ENCODE measurements around the gene SORD. TPM values are rescaled to one million over a fixed set of nuclear protein-coding genes. Genes with fewer than 3 reads are reported as not detected.
A peak's percentile ranks its signal among the peaks of the same experiment; 100 is the strongest.

SORD gene
- total RNA-seq, 8 experiments from 2014 or later: 3.5 to 24.5 (median 10.5) TPM

DNA sequence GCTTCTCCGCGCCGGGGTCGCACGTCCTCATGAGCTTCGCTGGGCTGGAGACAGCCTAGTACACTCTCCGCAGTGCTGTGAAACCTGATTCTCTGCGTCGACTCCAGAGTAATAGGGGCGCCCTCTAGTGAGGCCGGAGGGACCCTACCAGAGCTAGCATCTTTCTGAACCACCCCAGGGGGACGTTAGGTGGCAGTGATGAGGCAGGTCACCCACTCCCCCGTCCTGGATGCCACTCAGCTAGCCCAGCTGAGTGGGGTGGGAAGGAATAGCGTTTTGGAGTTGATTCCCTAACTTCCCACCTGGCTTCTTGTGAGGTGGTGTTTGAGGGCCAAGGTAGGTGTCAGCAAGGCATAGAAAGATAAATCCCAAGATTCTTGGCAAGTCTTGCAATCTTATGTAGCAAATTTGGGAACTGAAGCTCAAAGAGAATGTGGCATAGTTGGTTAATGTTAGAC lies 95.2 kb downstream of the SORD start:
- Histone ChIP-seq H3K27ac (no peak overlapping the region), H3K4me1 (replicated peaks in 1 of 2) (peaks cover 0 to 5% of the 10 kb centered on the region in 2 donors), H3K4me3 (peak overlapping the region in 3 of 5 donors; percentile 12 to 22 (median 14))
- in situ Hi-C loops (cut with MboI; ENCODE audit: low pct_unique_long_range_greater_than_20kb in 2 of 9, low sequenced_read_pairs in 9 of 9, unreplicated experiment in 9 of 9): no loop called here
- ATAC-seq (replicated peaks in 6 of 8): peak; percentile 90 to 100 (median 99)
- 0 to 10% (median 3%) methylated on average over 2 to 8 of the region's 14 CpGs; no CpG with 5 or more reads in 5 of the 10 experiments for WGBS, 10 experiments

GRCh38 chr15:45118996-45119395 lies 96.0 kb downstream of the SORD start:
- ATAC-seq (replicated peaks in 6 of 8): no peak
- peaks cover 0 to 4% of the 10 kb centered on the region in 2 donors for H3K4me1 ChIP-seq (replicated peaks in 1 of 2)
- in situ Hi-C loops (cut with MboI; ENCODE audit: low pct_unique_long_range_greater_than_20kb in 2 of 9, low sequenced_read_pairs in 9 of 9, unreplicated experiment in 9 of 9): no loop called here
- WGBS, 10 experiments: 54 to 100% (median 80%) methylated on average over 1 to 4 of the region's 5 CpGs; no CpG with 5 or more reads in 3 of the 10 experiments
- H3K4me3 ChIP-seq: no peak overlapping the region
- no peak overlapping the region for H3K27ac ChIP-seq

DNA sequence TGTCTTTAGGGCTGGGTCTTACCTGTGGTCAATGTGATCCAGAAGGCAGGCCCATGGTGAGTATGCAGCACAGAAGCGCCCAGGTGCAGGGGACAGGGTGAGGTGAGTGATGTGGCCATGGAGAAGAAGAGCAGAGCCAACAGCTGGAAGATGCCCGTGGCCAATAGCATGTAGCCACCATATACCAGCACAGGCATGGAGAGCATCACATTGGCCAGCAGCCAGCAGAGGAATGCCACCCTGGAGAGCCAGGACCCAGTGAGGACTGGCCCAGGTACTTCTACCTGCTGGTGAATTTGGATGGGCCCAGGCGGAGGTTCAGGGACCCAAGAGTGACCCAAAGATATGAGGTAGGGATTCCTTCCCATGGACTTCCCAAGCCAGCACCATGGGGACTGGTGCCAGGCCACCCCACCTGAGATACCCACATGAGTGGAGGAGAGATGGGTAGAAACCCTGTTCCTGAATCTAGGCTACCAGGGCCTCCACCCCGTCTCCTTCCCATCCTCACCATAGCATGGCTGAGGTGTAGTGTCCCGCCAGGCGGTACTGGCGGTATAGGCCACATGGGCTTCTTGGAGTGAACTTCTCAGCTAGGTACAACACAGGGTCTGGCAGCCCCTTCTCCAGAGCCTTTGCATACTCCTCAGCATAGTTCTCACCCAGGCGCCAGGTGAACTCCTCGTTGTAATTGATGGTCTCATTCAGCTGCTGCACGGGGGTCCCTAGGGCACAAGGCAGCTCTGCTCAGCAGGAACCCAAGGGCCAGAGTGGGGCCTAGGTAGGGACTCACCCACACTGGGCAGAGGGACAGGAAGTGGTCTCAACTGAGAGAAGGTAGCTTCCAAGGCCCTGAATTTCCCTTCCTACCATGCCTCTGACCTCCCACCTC lies 97.3 kb downstream of the SORD start:
- H3K4me1 ChIP-seq (replicated peaks in 1 of 2): peaks cover 0 to 3% of the 10 kb centered on the region in 2 donors
- ATAC-seq (replicated peaks in 6 of 8): no peak
- in situ Hi-C loops (cut with MboI; ENCODE audit: low pct_unique_long_range_greater_than_20kb in 2 of 9, low sequenced_read_pairs in 9 of 9, unreplicated experiment in 9 of 9): no loop called here
- 66 to 100% (median 84%) methylated on average over 1 to 6 of the region's 10 CpGs; no CpG with 5 or more reads in 5 of the 10 experiments for WGBS, 10 experiments
- H3K4me3 ChIP-seq: no peak overlapping the region
- H3K27ac ChIP-seq: no peak overlapping the region

DNA sequence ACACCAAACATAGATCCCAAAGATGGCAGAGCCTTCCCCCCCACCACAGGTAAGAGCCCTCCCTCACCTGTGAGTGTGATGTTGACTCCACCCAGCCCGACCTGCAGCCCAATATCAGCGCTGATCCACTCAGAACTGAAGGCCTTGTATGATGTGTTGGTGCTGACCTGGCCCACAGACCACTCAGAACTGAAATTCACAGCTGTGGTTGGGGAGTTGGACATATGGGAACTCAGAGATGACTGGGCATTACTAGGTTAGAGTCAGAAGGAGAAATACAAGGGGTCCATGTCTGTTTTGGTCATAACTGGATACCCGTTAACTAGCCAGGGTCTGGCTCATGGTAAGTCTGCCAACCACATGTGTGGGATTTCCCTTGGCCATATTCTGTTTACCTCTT lies 98.0 kb downstream of the SORD start:
- WGBS, 10 experiments: 14 to 90% (median 69%) methylated on average over 1 to 2 of the region's 3 CpGs; no CpG with 5 or more reads in 4 of the 10 experiments
- no peak overlapping the region for H3K27ac ChIP-seq
- H3K4me1 ChIP-seq (replicated peaks in 1 of 2): peaks cover 0 to 3% of the 10 kb centered on the region in 2 donors
- ATAC-seq (replicated peaks in 6 of 8): no peak
- in situ Hi-C loops (cut with MboI; ENCODE audit: low pct_unique_long_range_greater_than_20kb in 2 of 9, low sequenced_read_pairs in 9 of 9, unreplicated experiment in 9 of 9): no loop called here
- H3K4me3 ChIP-seq: no peak overlapping the region

DNA sequence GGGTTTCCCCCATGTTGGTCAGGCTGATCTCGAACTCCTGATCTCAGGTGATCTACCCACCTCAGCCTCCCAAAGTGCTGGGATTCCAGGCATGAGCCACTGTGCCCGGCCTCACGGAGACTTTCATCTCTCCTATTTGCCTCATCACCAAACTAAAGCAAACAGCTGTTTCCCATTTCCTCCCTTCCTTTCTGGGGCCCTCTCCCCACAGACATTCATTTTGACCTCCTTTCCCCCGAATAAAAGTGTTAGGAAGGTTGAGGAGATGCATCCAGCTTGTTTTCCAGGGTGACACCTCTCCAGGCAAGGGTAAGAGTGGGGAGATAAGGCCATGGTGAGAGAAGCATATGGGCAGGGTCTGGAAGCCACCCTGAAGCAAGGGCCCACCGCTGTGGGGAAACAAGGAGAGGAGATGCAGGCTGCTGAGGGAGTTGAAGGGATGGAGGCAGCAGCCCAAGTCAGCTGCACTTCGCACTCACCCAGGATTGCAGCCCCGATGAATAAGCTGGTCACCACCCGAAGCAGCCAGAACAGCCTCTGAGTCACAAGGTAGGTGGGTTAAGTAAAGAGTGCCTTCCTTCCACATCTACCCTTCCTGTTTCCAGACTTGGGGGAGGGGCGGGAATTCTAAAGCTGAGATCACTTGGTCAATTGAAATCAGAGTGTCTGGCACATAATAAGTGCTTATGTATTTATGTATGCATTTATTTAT lies 98.9 kb downstream of the SORD start:
- peak in 2 of 8 experiments; percentile 69 to 75 for ATAC-seq (replicated peaks in 6 of 8)
- 0 to 61% (median 24%) methylated on average over 2 to 7 of the region's 9 CpGs; no CpG with 5 or more reads in 2 of the 10 experiments for WGBS, 10 experiments
- in situ Hi-C loops (cut with MboI; ENCODE audit: low pct_unique_long_range_greater_than_20kb in 2 of 9, low sequenced_read_pairs in 9 of 9, unreplicated experiment in 9 of 9): no loop called here
- no peak overlapping the region for H3K4me3 ChIP-seq
- H3K27ac ChIP-seq: no peak overlapping the region
- peaks cover 0 to 3% of the 10 kb centered on the region in 2 donors for H3K4me1 ChIP-seq (replicated peaks in 1 of 2)

- H3K27ac ChIP-seq: no peak overlapping the region
- in situ Hi-C loops (cut with MboI; ENCODE audit: low pct_unique_long_range_greater_than_20kb in 2 of 9, low sequenced_read_pairs in 9 of 9, unreplicated experiment in 9 of 9): no loop called here
- peaks cover 0 to 2% of the 10 kb centered on the region in 2 donors for H3K4me1 ChIP-seq (replicated peaks in 1 of 2)
- WGBS, 10 experiments: 41 to 100% (median 52%) methylated on average over 2 to 4 of the region's 7 CpGs; no CpG with 5 or more reads in 6 of the 10 experiments
- no peak for ATAC-seq (replicated peaks in 6 of 8)
- no peak overlapping the region for H3K4me3 ChIP-seq
These were observed 99.7 kb downstream of the SORD start for GRCh38 chr15:45122719-45123118.

DNA sequence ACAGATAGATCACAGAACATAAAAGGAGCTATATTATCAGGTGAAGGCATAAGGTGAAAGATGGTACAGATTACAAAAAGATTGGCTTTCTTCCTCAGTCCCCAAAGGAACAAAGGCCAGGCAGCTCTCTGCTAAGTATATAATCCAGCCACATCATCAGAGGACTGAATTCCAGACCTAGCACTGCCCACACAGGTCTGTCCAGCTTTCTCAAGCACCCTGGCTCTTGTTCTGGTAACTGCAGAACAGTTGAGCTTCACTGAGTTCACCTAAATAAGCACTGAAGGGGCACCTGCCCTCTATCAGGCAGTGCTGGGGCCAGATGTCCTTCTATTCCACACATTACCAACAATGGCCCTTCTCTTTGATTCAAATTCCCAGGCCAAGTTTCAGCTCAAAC lies 100.4 kb downstream of the SORD start:
- H3K27ac ChIP-seq: no peak overlapping the region
- no peak for ATAC-seq (replicated peaks in 6 of 8)
- no peaks in the 10 kb centered on the region for H3K4me1 ChIP-seq (replicated peaks in 1 of 2)
- in situ Hi-C loops (cut with MboI; ENCODE audit: low pct_unique_long_range_greater_than_20kb in 2 of 9, low sequenced_read_pairs in 9 of 9, unreplicated experiment in 9 of 9): no loop called here
- no peak overlapping the region for H3K4me3 ChIP-seq

- WGBS, 10 experiments: 21 to 67% (median 37%) methylated on average over 1 to 2 of the region's 2 CpGs
- H3K4me1 ChIP-seq (replicated peaks in 1 of 2): no peaks in the 10 kb centered on the region
- H3K27ac ChIP-seq: no peak overlapping the region
- H3K4me3 ChIP-seq: no peak overlapping the region
- ATAC-seq (replicated peaks in 6 of 8): peak in 1 of 8 experiments; percentile 7
- in situ Hi-C loops (cut with MboI; ENCODE audit: low pct_unique_long_range_greater_than_20kb in 2 of 9, low sequenced_read_pairs in 9 of 9, unreplicated experiment in 9 of 9): no loop called here
These were observed 103.7 kb downstream of the SORD start for GRCh38 chr15:45126535-45127158.

Other genes with a start within 250 kb of the SORD start
- gene TERB2, start 66.5 kb upstream of the SORD start, total RNA-seq: under 1 TPM in 1 of 8 experiments, not detected in 7; 0.38 TPM
- gene DUOX2, start 91.0 kb downstream of the SORD start, total RNA-seq: 1 to 10 TPM in 1 of 8 experiments, under 1 TPM in 6, not detected in 1; under 0.01 to 1.4 (median 0.49) TPM
- gene DUOXA2, start 91.1 kb downstream of the SORD start, total RNA-seq: under 1 TPM in 4 of 8 experiments, not detected in 4; 0.05 to 0.85 (median 0.33) TPM
- 1 to 10 TPM in 2 of 8 experiments, under 1 TPM in 4, not detected in 2; 0.05 to 3.3 (median 0.48) TPM for gene DUOXA1, start 106.7 kb downstream of the SORD start, total RNA-seq
- gene DUOX1, start 106.8 kb downstream of the SORD start, total RNA-seq: 1 to 10 TPM in 7 of 8 experiments, under 1 TPM in 1; 0.72 to 3.0 (median 1.4) TPM
- 10 to 100 TPM in 5 of 8 experiments, 1 to 10 TPM in 3; 1.0 to 38.7 (median 25.3) TPM for gene SHF, start 164.8 kb downstream of the SORD start, total RNA-seq
- 1 to 10 TPM in 1 of 8 experiments, under 1 TPM in 7; 0.04 to 1.5 (median 0.44) TPM for gene SLC28A2, start 229.0 kb downstream of the SORD start, total RNA-seq

Measured in motor neuron (in vitro differentiated cells).